Smooth muscle cell (in vitro differentiated cells): ENCODE results near the gene ZNF524. TPM values are rescaled to one million over a fixed set of nuclear protein-coding genes. Genes with fewer than 3 reads are reported as not detected.

Experiments used
- DNase-seq: peaks from one replicate; lab custom pipeline; 2025; ENCODE audit not compliant: unreplicated experiment; lab: John Stamatoyannopoulos, UW
- H2AFZ ChIP-seq: fragments of 200-600 bp; sonication (generic); 2 replicates; pipeline ENCODE4 v1.6.0; 2016; ENCODE audit warnings: antibody characterized with exemption, low read depth, mild to moderate bottlenecking
- H3F3A ChIP-seq: fragments of 200-600 bp; sonication (generic); 2 replicates; pipeline ENCODE4 v1.6.0; 2017; ENCODE audit warnings: antibody characterized with exemption, low read depth
- H3K27ac ChIP-seq: fragments of 200-600 bp; sonication (generic); 2 replicates; pipeline ENCODE4 v1.5.1; 2016; ENCODE audit warnings: low read depth, mild to moderate bottlenecking
- H3K27me3 ChIP-seq: fragments of 200-600 bp; sonication (generic); 2 replicates; pipeline ENCODE4 v1.6.1; 2016; ENCODE audit warnings: low read depth, mild to moderate bottlenecking
- H3K36me3 ChIP-seq: fragments of 200-600 bp; sonication (generic); 2 replicates; pipeline ENCODE4 v1.5.1; 2016; ENCODE audit warnings: low read depth
- H3K4me1 ChIP-seq: fragments of 200-600 bp; sonication (generic); 2 replicates; pipeline ENCODE4 v1.5.1; 2016; ENCODE audit warnings: low read depth
- H3K4me2 ChIP-seq: fragments of 200-600 bp; sonication (generic); 2 replicates; pipeline ENCODE4 v1.6.0; 2016; ENCODE audit warnings: mild to moderate bottlenecking
- H3K4me3 ChIP-seq: fragments of 200-600 bp; sonication (generic); 2 replicates; pipeline ENCODE4 v1.5.1; 2016; ENCODE audit warnings: mild to moderate bottlenecking
- H3K79me2 ChIP-seq: fragments of 200-600 bp; sonication (generic); 2 replicates; pipeline ENCODE4 v1.6.0; 2016; ENCODE audit warnings: low read depth, mild to moderate bottlenecking
- H3K9ac ChIP-seq: fragments of 200-600 bp; sonication (generic); 2 replicates; pipeline ENCODE4 v1.6.0; 2016; ENCODE audit warnings: low read depth
- H3K9me3 ChIP-seq: fragments of 200-600 bp; sonication (generic); replicated peaks from 2 replicates; pipeline ENCODE4 v1.5.1; 2016; ENCODE audit warnings: low read depth
- H4K20me1 ChIP-seq: fragments of 200-600 bp; sonication (generic); 2 replicates; pipeline ENCODE4 v1.6.0; 2016; ENCODE audit warnings: low read depth
- CTCF ChIP-seq: fragments of 200-600 bp; sonication (generic); IDR thresholded peaks from 2 replicates; pipeline ENCODE4 v1.5.1; 2017; ENCODE audit warnings: borderline replicate concordance, mild to moderate bottlenecking, antibody characterized with exemption; ENCODE audit not compliant: insufficient read depth, poor library complexity, severe bottlenecking
- WGBS: methylation state at CpG from one replicate; pipeline ENCODE4 v1.1.7; 2016; ENCODE audit warnings: low lambda C conversion rate; 5-methylcytosine and 5-hydroxymethylcytosine counted together
- polyA plus RNA-seq: library from polyadenylated mRNA; unstranded; fragments of >200 nt; fragmentation: Nextera tagmentation; extraction: Ambion mirVana; gene quantifications from 2 replicates; pipeline ENCODE4 v1.2.1, GENCODE V29; 2016
- total RNA-seq: library from RNA; depleted of rRNA; stranded (reverse); fragments of >200 nt; gene quantifications from 2 replicates; pipeline ENCODE4 v1.2.3, GENCODE V29; 2014

ZNF524 gene
- total and polyA plus RNA-seq, 2 experiments from 2014 or later = 13.3 to 16.3 TPM

- peak overlapping the region; percentile 82 for H3K27ac ChIP-seq
- no peak overlapping the region for H3K4me3 ChIP-seq
- H4K20me1 ChIP-seq = no peaks in the 10 kb centered on the region
- peak overlapping the region; percentile 89 for H3K4me2 ChIP-seq
- H3F3A ChIP-seq = peaks cover 5% of the 10 kb centered on the region
- H2AFZ ChIP-seq = peak overlapping the region; percentile 93
- H3K79me2 ChIP-seq = peaks cover 6% of the 10 kb centered on the region
- no peaks in the 10 kb centered on the region for H3K36me3 ChIP-seq
- peaks cover 9% of the 10 kb centered on the region for H3K4me1 ChIP-seq
- TF ChIP-seq CTCF = no peak
- WGBS = 87% methylated on average over 11 of the region's 11 CpGs
- DNase-seq = no peak
- H3K9me3 ChIP-seq = no peaks in the 10 kb centered on the region
- H3K9ac ChIP-seq = no peak overlapping the region
- no peaks in the 10 kb centered on the region for H3K27me3 ChIP-seq
Measured at GRCh38 chr19:55584871-55585270, 15.2 kb upstream of the ZNF524 start.

- Histone ChIP-seq H3K4me1 (peaks cover 9% of the 10 kb centered on the region), H3K27me3 (no peaks in the 10 kb centered on the region), H3K27ac (peak overlapping the region; percentile 82), H3K9me3 (no peaks in the 10 kb centered on the region), H2AFZ (peak overlapping the region; percentile 93), H3K9ac (peak overlapping the region; percentile 51), H3K4me3 (peak overlapping the region; percentile 49), H3K36me3 (no peaks in the 10 kb centered on the region), H3K4me2 (peak overlapping the region; percentile 89), H3K79me2 (no peaks in the 10 kb centered on the region), H4K20me1 (no peaks in the 10 kb centered on the region), H3F3A (peaks cover 5% of the 10 kb centered on the region)
- WGBS = 13% methylated on average over 20 of the region's 36 CpGs
- no peak for TF ChIP-seq CTCF
- DNase-seq = peak; percentile 59
Measured at GRCh38 chr19:55585658-55586339, 14.3 kb upstream of the ZNF524 start.

- WGBS = 2% methylated on average over 40 of the region's 40 CpGs
- no peak overlapping the region for H3K9ac ChIP-seq
- peaks cover 9% of the 10 kb centered on the region for H3K4me1 ChIP-seq
- H4K20me1 ChIP-seq = no peaks in the 10 kb centered on the region
- peak overlapping the region; percentile 49 for H3K4me3 ChIP-seq
- H3F3A ChIP-seq = peaks cover 5% of the 10 kb centered on the region
- DNase-seq = peak; percentile 81
- H3K79me2 ChIP-seq = no peaks in the 10 kb centered on the region
- no peaks in the 10 kb centered on the region for H3K9me3 ChIP-seq
- H2AFZ ChIP-seq = peak overlapping the region; percentile 4
- peak overlapping the region; percentile 89 for H3K4me2 ChIP-seq
- peak overlapping the region; percentile 32 for H3K27ac ChIP-seq
- no peaks in the 10 kb centered on the region for H3K27me3 ChIP-seq
- TF ChIP-seq CTCF = no peak
- H3K36me3 ChIP-seq = no peaks in the 10 kb centered on the region
Measured at GRCh38 chr19:55586976-55587668, 13.0 kb upstream of the ZNF524 start.
